H1 (cell line): ENCODE results near the gene PRR22. TPM values are rescaled to one million over a fixed set of nuclear protein-coding genes. Genes with fewer than 3 reads are reported as not detected.

Experiments
- CTCF ChIA-PET: fragments of 300-600 bp; sonication (Branson Sonifier 250); formaldehyde crosslinking; loops from one replicate; lab custom pipeline; 2021; ENCODE audit not compliant: partially characterized antibody; lab: Charles Lee
- POLR2A ChIA-PET: fragments of 300-600 bp; sonication (Branson Sonifier 250); formaldehyde crosslinking; loops from one replicate; lab custom pipeline; 2021; ENCODE audit warnings: inconsistent platforms; ENCODE audit not compliant: partially characterized antibody; lab: Charles Lee
- DNase-seq, 2 experiments: peaks; one replicate each; pipeline versions ENCODE4 v3.0.0 to v3.0.0-alpha.2; 2010 to 2022; ENCODE audit warnings: low spot score in 2 of 2, low read depth in 1 of 2, mixed read lengths in 1 of 2
- FAIRE-seq: peaks from 2 replicates; lab custom pipeline; 2011; peaks lifted over from hg19 to GRCh38; lab: Jason Lieb, UNC
- H2AFZ ChIP-seq: 2 replicates; pipeline ENCODE4 v1.8.1; 2012; ENCODE audit warnings: low read length, inconsistent platforms
- H2AK5ac ChIP-seq: 2 replicates; pipeline ENCODE4 v1.6.1; 2013; ENCODE audit warnings: low read depth, low read length
- H2BK120ac ChIP-seq: replicated peaks from 2 replicates; pipeline ENCODE3; 2013; ENCODE audit warnings: low read depth, low read length, inconsistent platforms
- H2BK12ac ChIP-seq: 2 replicates; pipeline ENCODE4 v1.6.1; 2013; ENCODE audit warnings: low read depth, low read length
- H2BK15ac ChIP-seq: 2 replicates; pipeline ENCODE4 v1.6.1; 2013; ENCODE audit warnings: low read length
- H2BK20ac ChIP-seq: 2 replicates; pipeline ENCODE4 v1.6.1; 2013; ENCODE audit warnings: low read length
- H2BK5ac ChIP-seq: 2 replicates; pipeline ENCODE4 v1.6.1; 2013; ENCODE audit warnings: low read depth, low read length
- H3K14ac ChIP-seq: 2 replicates; pipeline ENCODE4 v1.6.1; 2013; ENCODE audit warnings: inconsistent platforms; ENCODE audit not compliant: insufficient read length
- H3K18ac ChIP-seq: 2 replicates; pipeline ENCODE4 v1.6.1; 2013; ENCODE audit warnings: low read length; ENCODE audit errors: extremely low read depth
- H3K23ac ChIP-seq: 2 replicates; pipeline ENCODE4 v1.6.1; 2013; ENCODE audit warnings: inconsistent platforms; ENCODE audit not compliant: insufficient read length
- H3K23me2 ChIP-seq: 2 replicates; pipeline ENCODE4 v1.6.1; 2013; ENCODE audit warnings: low read depth, low read length
- H3K27ac ChIP-seq: 2 replicates; pipeline ENCODE4 v1.6.1; 2011; ENCODE audit warnings: low read depth, low read length, inconsistent platforms
- H3K27me3 ChIP-seq, 4 experiments: replicated peaks in 1 of 4; 1 replicate in 1 of 4; 2 replicates in 3 of 4; pipeline versions ENCODE4 v1.6.1 to v1.8.1; 2011 to 2013; ENCODE audit warnings: low read length in 3 of 4, mild to moderate bottlenecking in 3 of 4, inconsistent platforms in 2 of 4, mixed read lengths in 2 of 4, moderate library complexity in 1 of 4; ENCODE audit not compliant: control insufficient read depth in 3 of 4, insufficient read depth in 3 of 4; ENCODE audit errors: extremely low read depth in 1 of 4
- H3K36me3 ChIP-seq, 4 experiments: 2 replicates each; pipeline versions ENCODE4 v1.6.1 to v1.8.1; 2011 to 2013; ENCODE audit warnings: mild to moderate bottlenecking in 4 of 4, low read length in 3 of 4, moderate library complexity in 2 of 4, control low read depth in 1 of 4, inconsistent platforms in 1 of 4; ENCODE audit not compliant: insufficient read depth in 4 of 4, control insufficient read depth in 2 of 4
- H3K4ac ChIP-seq: replicated peaks from 2 replicates; pipeline ENCODE3; 2013; ENCODE audit warnings: low read length, low read depth, mixed read lengths, inconsistent platforms; ENCODE audit not compliant: insufficient read length
- H3K4me1 ChIP-seq, 4 experiments: replicated peaks in 1 of 4; 1 replicate in 1 of 4; 2 replicates in 3 of 4; pipeline versions ENCODE4 v1.6.1 to v1.8.1; 2011 to 2013; ENCODE audit warnings: low read length in 3 of 4, inconsistent platforms in 2 of 4, mixed read lengths in 1 of 4; ENCODE audit not compliant: insufficient read depth in 4 of 4, control insufficient read depth in 3 of 4
- H3K4me2 ChIP-seq, 2 experiments: 2 replicates each; pipeline versions ENCODE4 v1.6.1 to v1.8.1; 2011 to 2013; ENCODE audit warnings: low read depth in 2 of 2, low read length in 2 of 2, control low read depth in 1 of 2, inconsistent platforms in 1 of 2, mild to moderate bottlenecking in 1 of 2; ENCODE audit not compliant: insufficient read depth in 1 of 2
- H3K4me3 ChIP-seq, 4 experiments: fragments of 200-600, 300-600 bp in 1 of 4; sonication (generic), shearing (Covaris generic), sonication (Bioruptor Twin) in 1 of 4; 2 replicates each; pipeline versions ENCODE4 v1.5.1 to v1.8.1; 2011 to 2016; ENCODE audit warnings: low read length in 4 of 4, low read depth in 3 of 4, control low read depth in 2 of 4, inconsistent platforms in 2 of 4, mild to moderate bottlenecking in 2 of 4, mixed read lengths in 1 of 4, moderate library complexity in 1 of 4; ENCODE audit not compliant: insufficient read depth in 2 of 4; ENCODE audit errors: extremely low read depth in 1 of 4
- H3K56ac ChIP-seq: replicated peaks from 2 replicates; pipeline ENCODE3; 2013; ENCODE audit warnings: low read depth, mild to moderate bottlenecking, mixed read lengths, low read length, inconsistent platforms; ENCODE audit not compliant: insufficient read length
- H3K79me1 ChIP-seq: 2 replicates; pipeline ENCODE4 v1.6.1; 2013; ENCODE audit warnings: low read depth, low read length, control low read depth
- H3K79me2 ChIP-seq, 2 experiments: 2 replicates each; pipeline versions ENCODE4 v1.6.1 to v1.8.1; 2012 to 2013; ENCODE audit warnings: low read length in 2 of 2, mild to moderate bottlenecking in 2 of 2, inconsistent platforms in 1 of 2; ENCODE audit not compliant: insufficient read depth in 2 of 2, control insufficient read depth in 1 of 2
- H3K9ac ChIP-seq, 4 experiments: replicated peaks in 1 of 4; 1 replicate in 1 of 4; 2 replicates in 3 of 4; pipeline versions ENCODE4 v1.6.1 to v1.8.1; 2011 to 2013; ENCODE audit warnings: low read depth in 3 of 4, low read length in 3 of 4, control low read depth in 2 of 4, mild to moderate bottlenecking in 2 of 4, moderate library complexity in 2 of 4, inconsistent platforms in 1 of 4; ENCODE audit errors: extremely low read depth in 1 of 4
- H3K9me3 ChIP-seq, 2 experiments: 2 replicates each; pipeline versions ENCODE4 v1.6.1 to v1.8.1; 2012 to 2013; ENCODE audit warnings: mild to moderate bottlenecking in 2 of 2, moderate library complexity in 2 of 2, control low read depth in 1 of 2, inconsistent platforms in 1 of 2, low read depth in 1 of 2, low read length in 1 of 2, mixed read lengths in 1 of 2; ENCODE audit not compliant: insufficient read depth in 2 of 2
- H4K20me1 ChIP-seq, 2 experiments: replicated peaks in 1 of 2; 2 replicates each; pipeline versions ENCODE3 to v1.8.1; 2011 to 2013; ENCODE audit warnings: inconsistent platforms in 2 of 2, low read length in 2 of 2, mild to moderate bottlenecking in 1 of 2; ENCODE audit not compliant: insufficient read depth in 2 of 2, control insufficient read depth in 1 of 2
- H4K5ac ChIP-seq: 2 replicates; pipeline ENCODE4 v1.6.1; 2013; ENCODE audit warnings: low read length, low read depth, mixed read lengths, inconsistent platforms; ENCODE audit not compliant: insufficient read length
- H4K8ac ChIP-seq: 2 replicates; pipeline ENCODE4 v1.8.0; 2013; ENCODE audit warnings: mild to moderate bottlenecking, moderate library complexity, low read length, inconsistent platforms; ENCODE audit not compliant: insufficient read depth; ENCODE audit errors: extremely low read depth
- H4K91ac ChIP-seq: replicated peaks from 2 replicates; pipeline ENCODE3; 2013; ENCODE audit warnings: low read length, mixed read lengths, inconsistent platforms; ENCODE audit not compliant: insufficient read length
- CBX5 ChIP-seq: fragments of 300-800, 300-1000 bp; sonication (generic); IDR thresholded peaks from 2 replicates; pipeline ENCODE4 v1.7.1; 2016; ENCODE audit warnings: antibody characterized with exemption, low read length, low read depth
- JUN ChIP-seq: IDR thresholded peaks from 2 replicates; pipeline ENCODE4 v1.6.1; 2011; ENCODE audit warnings: low read depth, mild to moderate bottlenecking, improper control_type of control experiment, low read length
- KDM1A ChIP-seq: fragments of 200-600, 300-600 bp; sonication (generic); IDR thresholded peaks from 2 replicates; pipeline ENCODE4 v1.7.1; 2016; ENCODE audit warnings: mild to moderate bottlenecking, low read length, borderline replicate concordance
- KDM4A ChIP-seq: IDR thresholded peaks from one replicate; pipeline ENCODE4 v1.7.1; 2012; ENCODE audit warnings: low read depth, mild to moderate bottlenecking, moderate library complexity, low read length, inconsistent platforms; ENCODE audit not compliant: severe bottlenecking
- PHF8 ChIP-seq: fragments of 200-600 bp; sonication (generic); conservative IDR thresholded peaks from 2 replicates; pipeline ENCODE4 v1.7.1; 2012; ENCODE audit warnings: low read depth, mild to moderate bottlenecking, inconsistent platforms, low read length, moderate library complexity
- POLR2A ChIP-seq, 2 experiments: IDR thresholded peaks; 1 replicate in 1 of 2; 2 replicates in 1 of 2; pipeline ENCODE4 v1.6.1; 2011; ENCODE audit warnings: low read depth in 2 of 2, low read length in 2 of 2, mild to moderate bottlenecking in 2 of 2; ENCODE audit errors: control extremely low read depth in 1 of 2
- TAF1 ChIP-seq: IDR thresholded peaks from 2 replicates; pipeline ENCODE4 v1.6.1; 2011; ENCODE audit warnings: mild to moderate bottlenecking, low read depth, low read length
- TCF12 ChIP-seq: IDR thresholded peaks from 2 replicates; pipeline ENCODE4 v1.6.1; 2011; ENCODE audit warnings: low read depth, mild to moderate bottlenecking, low read length
- WGBS, 2 experiments: shearing (Covaris generic) in 1 of 2; methylation state at CpG; one replicate each; pipeline versions ENCODE4 v1.1.6 to v1.1.7; 2013 to 2015; ENCODE audit warnings: low lambda C conversion rate in 2 of 2, mixed read lengths in 2 of 2, inconsistent platforms in 1 of 2, low coverage in 1 of 2, missing lambda C conversion rate in 1 of 2; ENCODE audit not compliant: insufficient replicate concordance in 2 of 2, insufficient coverage in 1 of 2, insufficient read length in 1 of 2; ENCODE audit errors: extremely low coverage in 1 of 2, missing lambda C conversion rate in 1 of 2; 5-methylcytosine and 5-hydroxymethylcytosine counted together
- polyA plus RNA-seq, 7 experiments: library from polyadenylated mRNA; depleted of rRNA in 3 of 7; stranded (reverse) in 5 of 7; unstranded in 2 of 7; fragments of >200 nt in 5 of 7; fragments of 200-250 nt in 2 of 7; gene quantifications; 1 replicate in 5 of 7; 2 replicates in 1 of 7; 4 replicates in 1 of 7; pipeline versions ENCODE4 v1.2.1 to v1.2.3, GENCODE V29; 2011 to 2013; ENCODE audit warnings: missing spikeins in 2 of 7, mixed read lengths in 2 of 7
- total RNA-seq: library from RNA; stranded (reverse); fragmentation: NEBNext Ultra II Directional; extraction: Animal tissue kit (Norgen Biotek cat#: 25700); gene quantifications from 2 replicates; pipeline ENCODE4 v1.2.1, GENCODE V29; 2021

PRR22 gene
- total and polyA plus RNA-seq, 2 of the 8 experiments (the other 6 are each of a cell fraction or from before 2014, with no cell fraction given): 1.9 to 2.1 TPM

DNA sequence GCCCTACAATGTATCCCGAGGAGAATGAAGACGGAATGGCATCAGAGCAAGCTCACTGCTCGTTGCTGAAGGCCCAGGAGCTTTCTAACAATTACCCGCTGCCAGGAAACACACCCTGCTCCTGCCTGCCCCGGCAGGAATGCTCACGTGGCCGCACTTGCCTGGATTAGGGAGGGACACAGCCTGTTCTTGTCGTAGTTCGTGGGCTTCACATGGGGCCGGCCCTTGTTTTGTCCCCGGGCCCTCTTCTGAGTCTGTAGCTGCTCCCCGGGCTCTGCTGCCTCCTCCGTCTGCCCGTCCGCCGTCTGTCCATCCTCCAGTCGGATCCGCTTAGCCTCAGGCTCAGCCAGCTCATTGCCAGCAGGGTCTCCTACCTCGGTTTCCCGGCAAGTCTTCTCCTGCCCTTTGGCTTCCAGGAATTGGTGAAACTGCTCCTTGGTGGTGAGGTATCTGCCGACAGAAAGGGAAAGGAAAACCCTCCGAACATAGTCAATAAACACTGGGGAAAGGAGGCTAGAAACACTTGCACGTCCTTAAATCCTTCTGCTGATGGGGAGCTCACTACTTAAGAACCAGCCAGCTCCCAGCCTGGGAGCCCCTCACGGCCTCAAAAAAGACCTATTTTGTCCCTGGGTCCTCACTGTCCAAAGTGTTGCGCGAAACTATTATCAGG, 5.5 kb upstream of the PRR22 start:
- Histone ChIP-seq H2AK5ac (no peak overlapping the region), H4K5ac (no peak overlapping the region), H3K4me1 (no peaks in the 10 kb centered on the region; a peak in 1 of 7 replicates), H2AFZ (no peak overlapping the region), H4K20me1 (peaks cover 0 to 10% of the 10 kb centered on the region in 2 experiments), H4K8ac (peak overlapping the region; percentile 57; the same call in 1 of the 2 replicates), H2BK15ac (no peak overlapping the region), H3K23ac (no peak overlapping the region), H3K79me1 (peaks cover 5% of the 10 kb centered on the region; the same call in 1 of the 2 replicates), H2BK20ac (no peak overlapping the region), H3K27me3 (no peaks in the 10 kb centered on the region), H4K91ac (no peak overlapping the region), H3K4me2 (peak overlapping the region; percentile 52 to 79), H2BK5ac (peak overlapping the region; percentile 98; the same call in 1 of the 2 replicates), H2BK120ac (no peak overlapping the region), H3K9ac (0 out of 7 replicates have a peak overlapping the region, but pooled peaks of 1 of the 4 experiments have one; percentile 20), H3K56ac (no peak overlapping the region), H3K23me2 (peaks cover 3% of the 10 kb centered on the region; the same call in 1 of the 2 replicates), H3K14ac (no peak overlapping the region), H3K4ac (no peak overlapping the region), H3K4me3 (peak overlapping the region; percentile 77 to 92 (median 82); a peak in 7 of 8 replicates), H2BK12ac (no peak overlapping the region), H3K79me2 (no peaks in the 10 kb centered on the region), H3K27ac (peak overlapping the region; percentile 34; the same call in 1 of the 2 replicates), H3K18ac (no peak overlapping the region), H3K36me3 (peaks cover 20 to 40% (median 32%) of the 10 kb centered on the region in 4 experiments), H3K9me3 (no peaks in the 10 kb centered on the region)
- DNase-seq: no peak
- no peak for TF ChIP-seq TAF1
- no peak for TF ChIP-seq PHF8
- TF ChIP-seq POLR2A (IDR thresholded peaks at IDR 0.05; ENCODE audit: control extremely low read depth in 1 of 2, low read depth in 2 of 2, low read length in 2 of 2): no peak
- TF ChIP-seq KDM4A: peak; percentile 6
- no peak for TF ChIP-seq CBX5
- no peak for TF ChIP-seq TCF12
- TF ChIP-seq KDM1A: peak; percentile 32; the same call in 1 of the 2 replicates
- TF ChIP-seq JUN: no peak
- CTCF ChIA-PET: interaction anchor here (1.0 to 2.1 kb wide), 4 partner anchors 14 to 103 kb away, joined by 3 to 5 read pairs (median 4); no protein-coding TSS in a partner anchor
- WGBS, 2 experiments: 88% methylated on average over 26 of the region's 26 CpGs; no CpG with 5 or more reads in 1 of the 2 experiments
- FAIRE-seq: no peak
- POLR2A ChIA-PET: interaction anchor here (0.8 to 4.5 kb wide), 14 partner anchors 10 to 188 kb away, joined by 3 to 32 read pairs (median 7); partner anchors contain the start of genes CATSPERD, LONP1, NDUFA11 and RANBP3
